H9 (cell line): Measurements from ENCODE around the gene DTHD1. TPM values are rescaled to one million over a fixed set of nuclear protein-coding genes. Genes with fewer than 3 reads are reported as not detected.

ENCODE experiments used
- DNase-seq: peaks from one replicate; pipeline ENCODE4 v3.0.0-alpha.2; 2017
- H2AFZ ChIP-seq: one replicate; pipeline ENCODE4 v1.6.1; 2013; ENCODE audit warnings: mild to moderate bottlenecking, low read length, control low read depth, moderate library complexity
- H2AK5ac ChIP-seq: 2 replicates; pipeline ENCODE4 v1.6.1; 2013; ENCODE audit warnings: low read length, control low read depth, mixed read lengths; ENCODE audit not compliant: insufficient read length
- H2BK120ac ChIP-seq: one replicate; pipeline ENCODE4 v1.6.1; 2013; ENCODE audit warnings: low read depth, mild to moderate bottlenecking, low read length, control low read depth, inconsistent platforms; ENCODE audit not compliant: poor library complexity, severe bottlenecking
- H2BK12ac ChIP-seq: 2 replicates; pipeline ENCODE4 v1.6.1; 2013; ENCODE audit warnings: low read length, control low read depth, mixed read lengths, low read depth; ENCODE audit not compliant: insufficient read length
- H2BK15ac ChIP-seq: 2 replicates; pipeline ENCODE4 v1.6.1; 2013; ENCODE audit warnings: low read depth, low read length, control low read depth
- H2BK20ac ChIP-seq: one replicate; pipeline ENCODE4 v1.6.1; 2013; ENCODE audit warnings: low read depth, mild to moderate bottlenecking, low read length, control low read depth, inconsistent platforms; ENCODE audit not compliant: poor library complexity, severe bottlenecking
- H2BK5ac ChIP-seq: 2 replicates; pipeline ENCODE4 v1.6.1; 2013; ENCODE audit warnings: low read length, control low read depth, mixed read lengths; ENCODE audit not compliant: insufficient read length
- H3K14ac ChIP-seq: 2 replicates; pipeline ENCODE4 v1.6.1; 2013; ENCODE audit warnings: low read length, control low read depth; ENCODE audit not compliant: insufficient read depth
- H3K18ac ChIP-seq: 2 replicates; pipeline ENCODE4 v1.6.1; 2013; ENCODE audit warnings: low read depth, mild to moderate bottlenecking, mixed read lengths, low read length, control low read depth; ENCODE audit not compliant: insufficient read length
- H3K23ac ChIP-seq: 2 replicates; pipeline ENCODE4 v1.6.1; 2013; ENCODE audit warnings: low read length, control low read depth, mixed read lengths, low read depth; ENCODE audit not compliant: insufficient read length
- H3K23me2 ChIP-seq: 2 replicates; pipeline ENCODE4 v1.6.1; 2013; ENCODE audit warnings: low read depth, mild to moderate bottlenecking, mixed read lengths, low read length, control low read depth; ENCODE audit not compliant: insufficient read length, poor library complexity, severe bottlenecking
- H3K27ac ChIP-seq: 2 replicates; pipeline ENCODE4 v1.5.1; 2013; ENCODE audit warnings: low read length, control low read depth, mixed read lengths, low read depth; ENCODE audit not compliant: insufficient read length
- H3K27me3 ChIP-seq: 2 replicates; pipeline ENCODE4 v1.6.1; 2013; ENCODE audit warnings: low read length, control low read depth, inconsistent platforms; ENCODE audit not compliant: insufficient read depth
- H3K4ac ChIP-seq: 2 replicates; pipeline ENCODE4 v1.6.1; 2013; ENCODE audit warnings: low read depth, mild to moderate bottlenecking, control low read depth, inconsistent platforms, low read length, moderate library complexity
- H3K4me1 ChIP-seq: 2 replicates; pipeline ENCODE4 v1.6.1; 2013; ENCODE audit warnings: low read length, control low read depth, inconsistent platforms; ENCODE audit not compliant: insufficient read depth
- H3K4me2 ChIP-seq: 2 replicates; pipeline ENCODE4 v1.6.1; 2013; ENCODE audit warnings: low read length, control low read depth, mixed read lengths; ENCODE audit not compliant: insufficient read length, insufficient read depth
- H3K56ac ChIP-seq: 2 replicates; pipeline ENCODE4 v1.6.1; 2013; ENCODE audit warnings: low read depth, mild to moderate bottlenecking, mixed read lengths, low read length, control low read depth; ENCODE audit not compliant: insufficient read length
- H3K79me1 ChIP-seq: 2 replicates; pipeline ENCODE4 v1.6.1; 2013; ENCODE audit warnings: low read depth, mild to moderate bottlenecking, moderate library complexity, low read length, control low read depth, inconsistent platforms; ENCODE audit not compliant: insufficient read depth, poor library complexity, severe bottlenecking
- H3K79me2 ChIP-seq: 2 replicates; pipeline ENCODE4 v1.6.1; 2013; ENCODE audit warnings: low read length, control low read depth, inconsistent platforms; ENCODE audit not compliant: insufficient read depth
- H3K9ac ChIP-seq: 2 replicates; pipeline ENCODE4 v1.6.1; 2013; ENCODE audit warnings: low read length, control low read depth, mixed read lengths; ENCODE audit not compliant: insufficient read length; ENCODE audit errors: extremely low read depth
- H3K9me3 ChIP-seq: one replicate; pipeline ENCODE4 v1.6.1; 2013; ENCODE audit warnings: low read depth, low read length, inconsistent platforms; ENCODE audit not compliant: control insufficient read depth
- H3T11ph ChIP-seq: one replicate; pipeline ENCODE4 v1.6.1; 2013; ENCODE audit warnings: mild to moderate bottlenecking, low read length, control low read depth, inconsistent platforms
- H4K20me1 ChIP-seq: one replicate; pipeline ENCODE4 v1.6.1; 2013; ENCODE audit not compliant: control insufficient read depth, insufficient read length, insufficient read depth
- H4K5ac ChIP-seq: 2 replicates; pipeline ENCODE4 v1.6.1; 2013; ENCODE audit warnings: low read depth, mild to moderate bottlenecking, mixed read lengths, low read length, control low read depth; ENCODE audit not compliant: insufficient read length
- H4K8ac ChIP-seq: replicated peaks from 2 replicates; pipeline ENCODE4 v1.6.1; 2013; ENCODE audit warnings: low read length, control low read depth, mixed read lengths, low read depth; ENCODE audit not compliant: insufficient read length
- H4K91ac ChIP-seq: 2 replicates; pipeline ENCODE4 v1.6.1; 2013; ENCODE audit warnings: low read depth, mild to moderate bottlenecking, moderate library complexity, mixed read lengths, low read length, control low read depth; ENCODE audit not compliant: insufficient read length
- H3K27ac Mint-ChIP-seq, 3 experiments: 2 replicates in 2 of 3; 3 replicates in 1 of 3; pipeline ENCODE4 v1.8.0; 2020 to 2021; ENCODE audit warnings: mixed read lengths in 3 of 3, mild to moderate bottlenecking in 1 of 3, moderate library complexity in 1 of 3
- H3K27me3 Mint-ChIP-seq: 2 replicates; pipeline ENCODE4 v1.8.0; 2021; ENCODE audit warnings: low read depth, mild to moderate bottlenecking, moderate library complexity, mixed read lengths
- H3K36me3 Mint-ChIP-seq, 3 experiments: 2 replicates in 2 of 3; 3 replicates in 1 of 3; pipeline ENCODE4 v1.8.0; 2020 to 2021; ENCODE audit warnings: low read depth in 3 of 3, mixed read lengths in 3 of 3; ENCODE audit not compliant: insufficient read depth in 1 of 3
- H3K4me1 Mint-ChIP-seq, 2 experiments: 2 replicates each; pipeline ENCODE4 v1.8.0; 2020; ENCODE audit warnings: mixed read lengths in 2 of 2
- H3K4me3 Mint-ChIP-seq, 2 experiments: 2 replicates in 1 of 2; 3 replicates in 1 of 2; pipeline ENCODE4 v1.8.0; 2020 to 2021; ENCODE audit warnings: mild to moderate bottlenecking in 2 of 2, mixed read lengths in 2 of 2, moderate library complexity in 1 of 2
- H3K9me3 Mint-ChIP-seq, 2 experiments: 2 replicates in 1 of 2; 3 replicates in 1 of 2; pipeline ENCODE4 v1.8.0; 2020; ENCODE audit warnings: mild to moderate bottlenecking in 2 of 2, mixed read lengths in 2 of 2, moderate library complexity in 1 of 2
- CTCF ChIP-seq: fragments of 200-600 bp; sonication (generic); conservative IDR thresholded peaks from 3 replicates; pipeline ENCODE4 v1.8.0; 2021; ENCODE audit warnings: antibody characterized with exemption, mild to moderate bottlenecking
- WGBS: extraction: QIAGEN DNeasy Blood & Tissue Kit; methylation state at CpG from one replicate; pipeline ENCODE4 v1.1.7; 2013; ENCODE audit warnings: missing lambda C conversion rate, low lambda C conversion rate, mixed read lengths; ENCODE audit not compliant: insufficient read length; ENCODE audit errors: extremely low coverage; 5-methylcytosine and 5-hydroxymethylcytosine counted together
- total RNA-seq: library from RNA; stranded (reverse); gene quantifications from 2 replicates; pipeline ENCODE4 v1.2.1, GENCODE V29; 2021

Gene DTHD1
- total RNA-seq, 1 experiment from 2014 or later: not detected

- Mint-ChIP-seq H3K27me3 (no peaks in the 10 kb centered on the region), H3K4me1 (peaks cover 12% of the 10 kb centered on the region in 2 experiments), H3K4me3 (no peak overlapping the region), H3K27ac (no peak overlapping the region; a peak in 1 of 7 replicates), H3K9me3 (no peaks in the 10 kb centered on the region), H3K36me3 (no peaks in the 10 kb centered on the region)
- Histone ChIP-seq H3K4me2 (no peak overlapping the region), H3T11ph (no peak overlapping the region), H2AFZ (no peak overlapping the region), H4K91ac (no peak overlapping the region), H3K4me1 (0 out of 2 replicates have a peak, but pooled peaks cover 3% of the 10 kb centered on the region), H3K4ac (no peak overlapping the region), H3K9ac (no peak overlapping the region), H2AK5ac (no peak overlapping the region), H3K9me3 (no peaks in the 10 kb centered on the region), H3K14ac (no peak overlapping the region), H2BK20ac (no peak overlapping the region), H2BK12ac (no peak overlapping the region), H3K79me1 (no peaks in the 10 kb centered on the region), H3K79me2 (no peaks in the 10 kb centered on the region), H3K27ac (no peak overlapping the region), H2BK5ac (no peak overlapping the region), H3K23me2 (no peaks in the 10 kb centered on the region), H2BK120ac (no peak overlapping the region), H4K5ac (no peak overlapping the region), H2BK15ac (no peak overlapping the region), H3K27me3 (no peaks in the 10 kb centered on the region), H4K20me1 (no peaks in the 10 kb centered on the region), H4K8ac (no peak overlapping the region), H3K56ac (no peak overlapping the region), H3K23ac (no peak overlapping the region), H3K18ac (no peak overlapping the region)
- WGBS: no CpG with 5 or more reads among the region's 4 CpGs
- no peak for DNase-seq
- no peak for TF ChIP-seq CTCF
Observed at GRCh38 chr4:36269101-36269500, 12.3 kb upstream of the DTHD1 start.
